Breast epithelium (tissue), 3 donors: ENCODE measurements around the gene RNF150.

ENCODE experiments used
- POLR2AphosphoS5 ChIP-seq, 3 donors: sonication (generic); formaldehyde crosslinking; IDR thresholded peaks; one replicate each; pipeline ENCODE4 v1.6.1; 2017; ENCODE audit warnings: antibody characterized with exemption in 3 of 3
- TF ChIP-seq, protein P1 (sequence below), 3 donors: fragments of 450-650 bp; IDR thresholded peaks; one replicate each; pipeline ENCODE4 v1.5.1; 2016 to 2017; ENCODE audit warnings: antibody characterized with exemption in 3 of 3, mild to moderate bottlenecking in 3 of 3, moderate library complexity in 3 of 3

DNA sequence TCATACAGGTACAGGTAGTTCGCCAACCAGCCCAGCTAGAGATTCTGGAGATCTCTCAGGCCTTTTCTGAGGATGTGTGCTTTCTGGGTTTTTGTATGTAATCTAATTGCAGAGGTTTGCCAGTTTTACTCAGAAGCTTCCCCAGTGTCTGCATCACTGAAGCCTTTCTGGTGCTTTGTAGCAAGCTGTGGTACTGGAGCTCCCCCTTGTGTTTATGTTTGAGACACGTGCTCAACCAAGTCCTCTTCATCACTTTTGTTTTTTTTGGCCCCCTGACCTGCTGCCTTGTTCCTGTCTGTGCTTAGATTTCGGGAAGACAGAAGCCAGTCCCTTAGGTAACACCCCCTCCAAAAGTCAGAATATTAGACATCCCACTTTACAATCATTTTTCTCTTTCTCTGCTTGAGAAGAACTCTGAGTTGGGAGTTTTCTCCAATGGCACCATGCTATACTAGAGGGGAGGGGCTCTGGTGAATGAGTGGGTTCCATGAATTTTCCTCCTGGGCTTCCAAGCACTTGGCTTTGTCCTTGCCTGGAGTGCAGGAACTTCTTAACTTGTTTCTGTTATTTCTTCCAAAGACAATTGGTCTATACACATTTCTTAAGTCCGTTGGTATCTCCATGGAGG is 248.7 kb downstream of the RNF150 start:
- TF ChIP-seq, protein P1, sequence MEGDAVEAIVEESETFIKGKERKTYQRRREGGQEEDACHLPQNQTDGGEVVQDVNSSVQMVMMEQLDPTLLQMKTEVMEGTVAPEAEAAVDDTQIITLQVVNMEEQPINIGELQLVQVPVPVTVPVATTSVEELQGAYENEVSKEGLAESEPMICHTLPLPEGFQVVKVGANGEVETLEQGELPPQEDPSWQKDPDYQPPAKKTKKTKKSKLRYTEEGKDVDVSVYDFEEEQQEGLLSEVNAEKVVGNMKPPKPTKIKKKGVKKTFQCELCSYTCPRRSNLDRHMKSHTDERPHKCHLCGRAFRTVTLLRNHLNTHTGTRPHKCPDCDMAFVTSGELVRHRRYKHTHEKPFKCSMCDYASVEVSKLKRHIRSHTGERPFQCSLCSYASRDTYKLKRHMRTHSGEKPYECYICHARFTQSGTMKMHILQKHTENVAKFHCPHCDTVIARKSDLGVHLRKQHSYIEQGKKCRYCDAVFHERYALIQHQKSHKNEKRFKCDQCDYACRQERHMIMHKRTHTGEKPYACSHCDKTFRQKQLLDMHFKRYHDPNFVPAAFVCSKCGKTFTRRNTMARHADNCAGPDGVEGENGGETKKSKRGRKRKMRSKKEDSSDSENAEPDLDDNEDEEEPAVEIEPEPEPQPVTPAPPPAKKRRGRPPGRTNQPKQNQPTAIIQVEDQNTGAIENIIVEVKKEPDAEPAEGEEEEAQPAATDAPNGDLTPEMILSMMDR (IDR thresholded peaks at IDR 0.05): peak in 2 of 3 donors; percentile 15 to 34
- TF ChIP-seq POLR2AphosphoS5 (IDR thresholded peaks at IDR 0.05): no peak
